HepG2 (cell line): ENCODE measurements around the gene SLC2A8. TPM values are rescaled to one million over a fixed set of nuclear protein-coding genes. Genes with fewer than 3 reads are reported as not detected.

Experiments used
- ATAC-seq: fragments of 200-7000 bp; cut with Tn5 transposase; 3 replicates; pipeline ENCODE4 v1.9.1; 2020; ENCODE audit warnings: mild to moderate bottlenecking, moderate library complexity
- BruUV-seq: library from RNA; stranded (reverse); fragments of 400-500 nt; replicated peaks from 2 replicates; lab custom pipeline; 2021; lab: Mats Ljungman, UMichigan
- CTCF ChIA-PET: fragments of 300-600 bp; formaldehyde crosslinking; extraction: SDS; loops from one replicate; lab custom pipeline; 2021; ENCODE audit warnings: low total read pairs, inconsistent platforms, low intra/inter-chr PET ratio; lab: Yijun Ruan, JAX
- POLR2A ChIA-PET: fragments of 350-600 bp; sonication (Branson Sonifier 250); formaldehyde crosslinking; loops from one replicate; lab custom pipeline; 2020; ENCODE audit warnings: antibody characterized with exemption, inconsistent platforms; lab: Yijun Ruan, JAX
- DNase-seq: peaks from one replicate; pipeline ENCODE4 v3.0.0-alpha.2; 2015; ENCODE audit warnings: low spot score
- FAIRE-seq: peaks from 3 replicates; lab custom pipeline; 2011; peaks lifted over from hg19 to GRCh38; lab: Jason Lieb, UNC
- H2AFZ ChIP-seq: one replicate; pipeline ENCODE4 v1.6.1; 2011; ENCODE audit warnings: low read length, inconsistent platforms
- H3K27ac ChIP-seq: fragments of 300-600 bp; 3 replicates; pipeline ENCODE4 v1.8.0; 2011; ENCODE audit warnings: mixed run types, mild to moderate bottlenecking, mixed read lengths, low read length, inconsistent platforms; ENCODE audit not compliant: insufficient read depth; ENCODE audit errors: extremely low read length
- H3K27me3 ChIP-seq, 2 experiments: fragments of 200-600 bp in 1 of 2; 2 replicates in 1 of 2; 3 replicates in 1 of 2; pipeline versions ENCODE4 v1.6.0 to v1.8.0; 2011; ENCODE audit warnings: low read length in 2 of 2, mild to moderate bottlenecking in 2 of 2, moderate library complexity in 2 of 2, inconsistent platforms in 1 of 2; ENCODE audit not compliant: insufficient read depth in 2 of 2, control insufficient read depth in 1 of 2
- H3K36me3 ChIP-seq, 2 experiments: fragments of 200-600 bp in 1 of 2; replicated peaks in 1 of 2; 2 replicates in 1 of 2; 3 replicates in 1 of 2; pipeline versions ENCODE4 v1.5.1 to v1.8.0; 2011; ENCODE audit warnings: low read length in 2 of 2, inconsistent platforms in 1 of 2; ENCODE audit not compliant: insufficient read depth in 2 of 2, control insufficient read depth in 1 of 2
- H3K4me1 ChIP-seq: 2 replicates; pipeline ENCODE4 v1.5.1; 2012; ENCODE audit warnings: low read length, inconsistent platforms; ENCODE audit not compliant: insufficient read depth
- H3K4me2 ChIP-seq: 2 replicates; pipeline ENCODE4 v1.6.0; 2011; ENCODE audit warnings: low read depth, low read length, inconsistent platforms
- H3K4me3 ChIP-seq, 3 experiments: fragments of 200-600 bp in 1 of 3; sonication (generic), shearing (Covaris generic) in 1 of 3; replicated peaks in 1 of 3; 2 replicates each; pipeline ENCODE4 v1.5.1; 2011 to 2016; ENCODE audit warnings: low read length in 3 of 3, inconsistent platforms in 2 of 3, low read depth in 2 of 3, mild to moderate bottlenecking in 2 of 3, control low read depth in 1 of 3, mixed read lengths in 1 of 3; ENCODE audit not compliant: insufficient read depth in 1 of 3
- H3K79me2 ChIP-seq: one replicate; pipeline ENCODE4 v1.6.1; 2011; ENCODE audit warnings: low read length, inconsistent platforms; ENCODE audit not compliant: insufficient read depth
- H3K9ac ChIP-seq: 2 replicates; pipeline ENCODE4 v1.6.0; 2011; ENCODE audit warnings: mild to moderate bottlenecking, low read depth, low read length, inconsistent platforms; ENCODE audit not compliant: insufficient read depth
- H3K9me3 ChIP-seq: 2 replicates; pipeline ENCODE4 v1.5.1; 2012; ENCODE audit warnings: mild to moderate bottlenecking, low read length
- H4K20me1 ChIP-seq: 2 replicates; pipeline ENCODE4 v1.6.0; 2011; ENCODE audit warnings: inconsistent platforms, mild to moderate bottlenecking, low read length, moderate library complexity; ENCODE audit not compliant: insufficient read depth
- ATF7 ChIP-seq, 2 experiments: fragments of 450-650 bp in 1 of 2; sonication (generic) in 1 of 2; formaldehyde crosslinking in 1 of 2; IDR thresholded peaks; 2 replicates each; pipeline versions ENCODE4 v1.4.0 to v1.6.1; 2016 to 2020; ENCODE audit warnings: antibody characterized with exemption in 1 of 2, mild to moderate bottlenecking in 1 of 2, missing genetic modification reagents in 1 of 2
- CHCHD3 ChIP-seq: sonication (generic); formaldehyde crosslinking; IDR thresholded peaks from 2 replicates; pipeline ENCODE4 v1.8.0; 2022; ENCODE audit warnings: mild to moderate bottlenecking, missing genetic modification reagents, moderate library complexity
- ISL2 ChIP-seq: sonication (generic); formaldehyde crosslinking; IDR thresholded peaks from 2 replicates; pipeline ENCODE4 v1.5.0; 2020; ENCODE audit warnings: missing genetic modification reagents
- NONO ChIP-seq, 2 experiments: fragments of 450-650 bp in 1 of 2; sonication (generic) in 1 of 2; formaldehyde crosslinking in 1 of 2; IDR thresholded peaks in 1 of 2; conservative IDR thresholded peaks in 1 of 2; 2 replicates each; pipeline versions ENCODE4 v1.6.1 to v1.8.0; 2017 to 2022; ENCODE audit warnings: mild to moderate bottlenecking in 1 of 2, missing genetic modification reagents in 1 of 2, moderate library complexity in 1 of 2
- PAX8 ChIP-seq: sonication (generic); formaldehyde crosslinking; IDR thresholded peaks from 2 replicates; pipeline ENCODE4 v1.8.0; 2022; ENCODE audit warnings: mild to moderate bottlenecking, missing genetic modification reagents, borderline replicate concordance
- RELA ChIP-seq: sonication (generic); formaldehyde crosslinking; IDR thresholded peaks from 2 replicates; pipeline ENCODE4 v1.4.0; 2020; ENCODE audit warnings: missing genetic modification reagents
- WGBS: methylation state at CpG from one replicate; pipeline ENCODE4 v1.1.6; 2017; ENCODE audit warnings: low lambda C conversion rate; 5-methylcytosine and 5-hydroxymethylcytosine counted together
- in situ Hi-C: cut with HindIII; loops from 2 replicates; pipeline ENCODE4 v1.10.0; 2017; ENCODE audit warnings: low pct_unique_long_range_greater_than_20kb; ENCODE audit not compliant: extremely low pct_ligation_motif_present
- intact Hi-C: fragments of 100-400 bp; cut with micrococcal nuclease; formaldehyde crosslinking; loops from one replicate; pipeline ENCODE4 v1.10.0; 2022; ENCODE audit not compliant: unreplicated experiment
- polyA plus RNA-seq, 8 experiments: library from polyadenylated mRNA; depleted of rRNA in 3 of 8; stranded (reverse) in 7 of 8; unstranded in 1 of 8; fragments of >200 nt; fragmentation: Illumina TruSeq in 4 of 8; extraction: Trizol in 4 of 8; gene quantifications; 2 replicates each; pipeline versions ENCODE4 v1.2.1 to v1.2.3, GENCODE V29; 2011 to 2016; ENCODE audit warnings: low read depth in 4 of 8, missing spikeins in 1 of 8, mixed read lengths in 1 of 8; ENCODE audit not compliant: insufficient read depth in 1 of 8
- total RNA-seq, 5 experiments: library from RNA; depleted of rRNA; stranded (reverse); fragments of >200 nt; fragmentation: Illumina TruSeq; extraction: Trizol; gene quantifications; 2 replicates each; pipeline ENCODE4 v1.2.3, GENCODE V29; 2016; ENCODE audit warnings: low read depth in 1 of 5
- TF ChIP-seq, protein P1 (sequence below): sonication (generic); formaldehyde crosslinking; IDR thresholded peaks from 2 replicates; pipeline ENCODE4 v1.4.0; 2020; ENCODE audit warnings: low read depth, mild to moderate bottlenecking, missing genetic modification reagents
- TF ChIP-seq, protein P2 (sequence below): IDR thresholded peaks from 2 replicates; pipeline ENCODE4 v1.6.1; 2016; ENCODE audit warnings: missing genetic modification reagents, missing compliant biosample characterization
- TF ChIP-seq, protein P3 (sequence below): sonication (generic); formaldehyde crosslinking; IDR thresholded peaks from 2 replicates; pipeline ENCODE4 v1.5.0; 2020; ENCODE audit warnings: missing genetic modification reagents, mild to moderate bottlenecking, borderline replicate concordance
- TF ChIP-seq, protein P4 (sequence below): sonication (generic); formaldehyde crosslinking; conservative IDR thresholded peaks from 2 replicates; pipeline ENCODE4 v1.8.0; 2022; ENCODE audit warnings: mild to moderate bottlenecking, moderate library complexity, missing genetic modification reagents
- TF ChIP-seq, protein P5 (sequence below): sonication (generic); formaldehyde crosslinking; IDR thresholded peaks from 2 replicates; pipeline ENCODE4; 2020; ENCODE audit warnings: missing genetic modification reagents, mild to moderate bottlenecking, borderline replicate concordance

The SLC2A8 gene
- total and polyA plus RNA-seq, 2 of the 13 experiments (the other 11 are each of a cell fraction or from before 2014, with no cell fraction given): 22.6 to 48.6 TPM

DNA sequence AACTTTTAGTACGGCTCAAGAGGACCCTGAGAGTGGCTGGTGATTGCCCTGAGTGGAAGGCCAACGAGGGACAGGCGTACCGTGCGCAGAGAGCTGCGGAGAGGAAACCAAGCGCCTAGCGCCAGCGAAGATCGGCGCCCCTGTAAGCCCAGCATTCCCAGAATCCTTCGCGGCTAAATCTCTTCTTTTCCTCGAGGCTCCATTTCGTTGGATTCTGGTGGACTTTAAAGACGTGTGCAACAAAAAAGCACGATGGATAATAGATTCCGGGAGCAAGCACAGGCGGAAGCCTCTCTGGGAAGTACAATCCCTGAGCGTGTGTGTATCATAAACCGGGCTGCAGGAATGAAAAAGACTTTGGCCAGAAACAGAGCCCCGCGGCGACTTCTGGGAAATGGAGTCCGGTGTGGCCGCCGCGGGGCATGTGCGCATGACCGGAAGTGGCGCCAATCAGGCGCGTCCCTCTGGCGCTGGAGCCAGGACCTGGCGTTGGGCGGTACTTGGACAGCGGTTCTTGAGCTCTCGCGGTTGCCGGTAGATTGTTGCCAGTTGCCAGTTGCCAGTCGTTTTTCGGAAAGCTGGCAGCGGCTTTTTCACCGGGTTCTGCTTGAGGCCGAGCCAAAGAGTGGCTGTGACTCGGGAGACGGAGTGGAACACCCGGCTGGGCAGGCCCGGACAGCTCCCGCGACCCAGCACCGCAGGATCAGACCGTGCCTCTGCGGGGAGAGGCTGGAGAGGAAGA lies 27.1 kb downstream of the SLC2A8 start, which contains the start of gene ZNF79 (continued):
- TF ChIP-seq, protein P1, sequence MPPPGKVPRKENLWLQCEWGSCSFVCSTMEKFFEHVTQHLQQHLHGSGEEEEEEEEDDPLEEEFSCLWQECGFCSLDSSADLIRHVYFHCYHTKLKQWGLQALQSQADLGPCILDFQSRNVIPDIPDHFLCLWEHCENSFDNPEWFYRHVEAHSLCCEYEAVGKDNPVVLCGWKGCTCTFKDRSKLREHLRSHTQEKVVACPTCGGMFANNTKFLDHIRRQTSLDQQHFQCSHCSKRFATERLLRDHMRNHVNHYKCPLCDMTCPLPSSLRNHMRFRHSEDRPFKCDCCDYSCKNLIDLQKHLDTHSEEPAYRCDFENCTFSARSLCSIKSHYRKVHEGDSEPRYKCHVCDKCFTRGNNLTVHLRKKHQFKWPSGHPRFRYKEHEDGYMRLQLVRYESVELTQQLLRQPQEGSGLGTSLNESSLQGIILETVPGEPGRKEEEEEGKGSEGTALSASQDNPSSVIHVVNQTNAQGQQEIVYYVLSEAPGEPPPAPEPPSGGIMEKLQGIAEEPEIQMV: no peak
- TF ChIP-seq, protein P2, sequence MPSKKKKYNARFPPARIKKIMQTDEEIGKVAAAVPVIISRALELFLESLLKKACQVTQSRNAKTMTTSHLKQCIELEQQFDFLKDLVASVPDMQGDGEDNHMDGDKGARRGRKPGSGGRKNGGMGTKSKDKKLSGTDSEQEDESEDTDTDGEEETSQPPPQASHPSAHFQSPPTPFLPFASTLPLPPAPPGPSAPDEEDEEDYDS (CRISPR knock-in tag): peak; percentile 64
- TF ChIP-seq, protein P3, sequence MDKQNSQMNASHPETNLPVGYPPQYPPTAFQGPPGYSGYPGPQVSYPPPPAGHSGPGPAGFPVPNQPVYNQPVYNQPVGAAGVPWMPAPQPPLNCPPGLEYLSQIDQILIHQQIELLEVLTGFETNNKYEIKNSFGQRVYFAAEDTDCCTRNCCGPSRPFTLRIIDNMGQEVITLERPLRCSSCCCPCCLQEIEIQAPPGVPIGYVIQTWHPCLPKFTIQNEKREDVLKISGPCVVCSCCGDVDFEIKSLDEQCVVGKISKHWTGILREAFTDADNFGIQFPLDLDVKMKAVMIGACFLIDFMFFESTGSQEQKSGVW (CRISPR knock-in tag): no peak
- TF ChIP-seq, protein P4, sequence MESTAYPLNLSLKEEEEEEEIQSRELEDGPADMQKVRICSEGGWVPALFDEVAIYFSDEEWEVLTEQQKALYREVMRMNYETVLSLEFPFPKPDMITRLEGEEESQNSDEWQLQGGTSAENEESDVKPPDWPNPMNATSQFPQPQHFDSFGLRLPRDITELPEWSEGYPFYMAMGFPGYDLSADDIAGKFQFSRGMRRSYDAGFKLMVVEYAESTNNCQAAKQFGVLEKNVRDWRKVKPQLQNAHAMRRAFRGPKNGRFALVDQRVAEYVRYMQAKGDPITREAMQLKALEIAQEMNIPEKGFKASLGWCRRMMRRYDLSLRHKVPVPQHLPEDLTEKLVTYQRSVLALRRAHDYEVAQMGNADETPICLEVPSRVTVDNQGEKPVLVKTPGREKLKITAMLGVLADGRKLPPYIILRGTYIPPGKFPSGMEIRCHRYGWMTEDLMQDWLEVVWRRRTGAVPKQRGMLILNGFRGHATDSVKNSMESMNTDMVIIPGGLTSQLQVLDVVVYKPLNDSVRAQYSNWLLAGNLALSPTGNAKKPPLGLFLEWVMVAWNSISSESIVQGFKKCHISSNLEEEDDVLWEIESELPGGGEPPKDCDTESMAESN: no peak; the same call in 1 of the 2 replicates

DNA sequence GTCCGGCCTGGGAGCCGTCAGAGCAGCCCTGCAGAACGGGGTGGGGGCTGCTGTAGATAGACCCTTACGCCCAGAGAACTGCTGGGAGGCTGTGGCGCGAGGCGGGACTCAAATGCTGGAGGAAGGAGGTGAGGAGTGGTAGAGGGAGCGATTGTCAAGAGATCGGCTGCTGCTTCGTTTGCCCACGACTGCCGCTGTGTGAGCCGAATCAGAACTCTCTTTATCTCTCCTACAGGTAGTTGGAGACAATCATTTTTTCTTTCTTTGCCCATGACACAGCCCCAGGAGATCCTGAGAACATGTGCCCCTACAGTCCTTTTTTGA lies 27.7 kb downstream of the SLC2A8 start:
- peak overlapping the region; percentile 88 for H3K9ac ChIP-seq
- H3K27me3 ChIP-seq: no peaks in the 10 kb centered on the region; a peak in 1 of 5 replicates
- peak overlapping the region; percentile 87 to 97 (median 93) for H3K4me3 ChIP-seq
- H2AFZ ChIP-seq: peak overlapping the region; percentile 49
- H3K36me3 ChIP-seq: peaks cover 3 to 13% of the 10 kb centered on the region in 2 experiments; a peak in 3 of 5 replicates
- no peaks in the 10 kb centered on the region for H4K20me1 ChIP-seq
- in situ Hi-C loops: no loop called here
- 0% methylated on average over 13 of the region's 13 CpGs for WGBS
- ChIA-PET POLR2A (interaction anchor here (0.8 to 3.3 kb wide), 13 partner anchors 12 to 485 kb away, joined by 3 to 39 read pairs (median 4); partner anchors contain the start of genes LRSAM1, RPL12 and SLC2A8), CTCF (no interaction called here)
- peak overlapping the region; percentile 95 for H3K27ac ChIP-seq
- intact Hi-C loops: loop anchor here (5.0 kb wide), 1 partner anchor 212 kb away; no protein-coding TSS in a partner anchor
- H3K9me3 ChIP-seq: no peaks in the 10 kb centered on the region
- DNase-seq (no peak), ATAC-seq (peak; percentile 29), FAIRE-seq (no peak)
- peaks cover 52% of the 10 kb centered on the region for H3K79me2 ChIP-seq
- peaks cover 42% of the 10 kb centered on the region for H3K4me1 ChIP-seq
- TSS peak; percentile 66 for BruUV-seq
- peak overlapping the region; percentile 89 for H3K4me2 ChIP-seq
- TF ChIP-seq ISL2: 0 out of 2 replicates have a peak, but pooled peaks have one; percentile 18
- no peak for TF ChIP-seq ATF7 (IDR thresholded peaks at IDR 0.05)
- TF ChIP-seq ATF7 (CRISPR knock-in tag; IDR thresholded peaks at IDR 0.05): 0 out of 2 replicates have a peak, but pooled peaks have one; percentile 5
- TF ChIP-seq CHCHD3 (CRISPR knock-in tag): 0 out of 2 replicates have a peak, but pooled peaks have one; percentile 12
- peak; percentile 24; the same call in 1 of the 2 replicates for TF ChIP-seq PAX8 (CRISPR knock-in tag)
- no peak for TF ChIP-seq RELA
- no peak for TF ChIP-seq NONO (IDR thresholded peaks at IDR 0.05)
- 0 out of 2 replicates have a peak, but pooled peaks have one; percentile 21 for TF ChIP-seq NONO (CRISPR knock-in tag; conservative IDR thresholded peaks at IDR 0.05)
- TF ChIP-seq, protein P5, sequence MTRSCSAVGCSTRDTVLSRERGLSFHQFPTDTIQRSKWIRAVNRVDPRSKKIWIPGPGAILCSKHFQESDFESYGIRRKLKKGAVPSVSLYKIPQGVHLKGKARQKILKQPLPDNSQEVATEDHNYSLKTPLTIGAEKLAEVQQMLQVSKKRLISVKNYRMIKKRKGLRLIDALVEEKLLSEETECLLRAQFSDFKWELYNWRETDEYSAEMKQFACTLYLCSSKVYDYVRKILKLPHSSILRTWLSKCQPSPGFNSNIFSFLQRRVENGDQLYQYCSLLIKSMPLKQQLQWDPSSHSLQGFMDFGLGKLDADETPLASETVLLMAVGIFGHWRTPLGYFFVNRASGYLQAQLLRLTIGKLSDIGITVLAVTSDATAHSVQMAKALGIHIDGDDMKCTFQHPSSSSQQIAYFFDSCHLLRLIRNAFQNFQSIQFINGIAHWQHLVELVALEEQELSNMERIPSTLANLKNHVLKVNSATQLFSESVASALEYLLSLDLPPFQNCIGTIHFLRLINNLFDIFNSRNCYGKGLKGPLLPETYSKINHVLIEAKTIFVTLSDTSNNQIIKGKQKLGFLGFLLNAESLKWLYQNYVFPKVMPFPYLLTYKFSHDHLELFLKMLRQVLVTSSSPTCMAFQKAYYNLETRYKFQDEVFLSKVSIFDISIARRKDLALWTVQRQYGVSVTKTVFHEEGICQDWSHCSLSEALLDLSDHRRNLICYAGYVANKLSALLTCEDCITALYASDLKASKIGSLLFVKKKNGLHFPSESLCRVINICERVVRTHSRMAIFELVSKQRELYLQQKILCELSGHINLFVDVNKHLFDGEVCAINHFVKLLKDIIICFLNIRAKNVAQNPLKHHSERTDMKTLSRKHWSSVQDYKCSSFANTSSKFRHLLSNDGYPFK: peak; percentile 2; the same call in 1 of the 2 replicates
